Left ventricle myocardium inferior (tissue), 1 donor: ENCODE results near the gene P2RY6. TPM values are rescaled to one million over a fixed set of nuclear protein-coding genes. Genes with fewer than 3 reads are reported as not detected.

ENCODE experiments used
- DNase-seq: peaks from one replicate; pipeline ENCODE4 v3.0.0-alpha.2; 2020
- H3K27ac ChIP-seq: fragments of 200-600 bp; replicated peaks from 2 replicates; pipeline ENCODE4 v1.8.0; 2021
- H3K27me3 ChIP-seq: fragments of 200-600 bp; 2 replicates; pipeline ENCODE4 v1.8.0; 2021; ENCODE audit warnings: low read depth
- H3K36me3 ChIP-seq: fragments of 200-600 bp; 2 replicates; pipeline ENCODE4 v1.8.0; 2021
- H3K4me1 ChIP-seq: fragments of 200-600 bp; 2 replicates; pipeline ENCODE4 v1.8.0; 2021
- H3K4me3 ChIP-seq: fragments of 200-600 bp; 2 replicates; pipeline ENCODE4 v1.8.0; 2021; ENCODE audit warnings: mild to moderate bottlenecking, moderate library complexity
- H3K9me3 ChIP-seq: fragments of 200-600 bp; replicated peaks from 2 replicates; pipeline ENCODE4 v1.8.0; 2021
- CTCF ChIP-seq: fragments of 200-600 bp; IDR thresholded peaks from 2 replicates; pipeline ENCODE4 v1.8.0; 2021; ENCODE audit warnings: antibody characterized with exemption, mild to moderate bottlenecking, borderline replicate concordance
- intact Hi-C: fragments of 100-400 bp; cut with micrococcal nuclease; formaldehyde crosslinking; loops from one replicate; pipeline ENCODE4 v1.11.0; 2022
- total RNA-seq: library from RNA; stranded (reverse); fragmentation: NEBNext Ultra II Directional; extraction: Animal tissue kit (Norgen Biotek cat#: 25700); gene quantifications from one replicate; pipeline ENCODE4 v1.2.1, GENCODE V29; 2021
- donor health status: DM: no; HTN: yes; CAD: no; lungs with severe emphysema.

Gene P2RY6
- total RNA-seq, 1 donor from 2014 or later, result 2.2 TPM

- TF ChIP-seq CTCF, result no peak
- intact Hi-C loops, result no loop called here
- peak overlapping the region; percentile 35 for H3K27ac ChIP-seq
Measured at GRCh38 chr11:73258104-73259035, 13.8 kb upstream of the P2RY6 start.

GRCh38 chr11:73259406-73260126 is 12.6 kb upstream of the P2RY6 start:
- H3K36me3 ChIP-seq, result no peaks in the 10 kb centered on the region
- intact Hi-C loops, result no loop called here
- H3K27me3 ChIP-seq, result peaks cover 8% of the 10 kb centered on the region
- DNase-seq, result no peak
- no peak overlapping the region for H3K27ac ChIP-seq
- no peaks in the 10 kb centered on the region for H3K9me3 ChIP-seq
- H3K4me3 ChIP-seq, result no peak overlapping the region
- no peak for TF ChIP-seq CTCF
- H3K4me1 ChIP-seq, result peaks cover 23% of the 10 kb centered on the region

More at GRCh38 chr11:73258104-73259035, 13.8 kb upstream of the P2RY6 start:
- Histone ChIP-seq H3K36me3 (no peaks in the 10 kb centered on the region), H3K27me3 (no peaks in the 10 kb centered on the region), H3K9me3 (no peaks in the 10 kb centered on the region), H3K4me1 (peaks cover 17% of the 10 kb centered on the region), H3K4me3 (no peak overlapping the region)
- no peak for DNase-seq

- no peak for DNase-seq
- H3K27ac ChIP-seq, result no peak overlapping the region
- no peaks in the 10 kb centered on the region for H3K36me3 ChIP-seq
- H3K9me3 ChIP-seq, result no peaks in the 10 kb centered on the region
- no peak for TF ChIP-seq CTCF
- peaks cover 28% of the 10 kb centered on the region for H3K4me1 ChIP-seq
- no peak overlapping the region for H3K4me3 ChIP-seq
- peaks cover 13% of the 10 kb centered on the region for H3K27me3 ChIP-seq
- intact Hi-C loops, result no loop called here
Measured at GRCh38 chr11:73260127-73260457, 12.0 kb upstream of the P2RY6 start.

- no peak overlapping the region for H3K4me3 ChIP-seq
- TF ChIP-seq CTCF, result no peak
- H3K27me3 ChIP-seq, result peaks cover 14% of the 10 kb centered on the region
- no peaks in the 10 kb centered on the region for H3K9me3 ChIP-seq
- H3K27ac ChIP-seq, result no peak overlapping the region
- peaks cover 42% of the 10 kb centered on the region for H3K4me1 ChIP-seq
- no peak for DNase-seq
- intact Hi-C loops, result no loop called here
- no peaks in the 10 kb centered on the region for H3K36me3 ChIP-seq
Measured at GRCh38 chr11:73262851-73263495, 9.2 kb upstream of the P2RY6 start.

- no peak overlapping the region for H3K4me3 ChIP-seq
- H3K27me3 ChIP-seq, result peaks cover 14% of the 10 kb centered on the region
- H3K9me3 ChIP-seq, result no peaks in the 10 kb centered on the region
- peaks cover 39% of the 10 kb centered on the region for H3K4me1 ChIP-seq
- no peak for TF ChIP-seq CTCF
- no peaks in the 10 kb centered on the region for H3K36me3 ChIP-seq
- no peak for DNase-seq
- intact Hi-C loops, result no loop called here
- H3K27ac ChIP-seq, result no peak overlapping the region
Measured at GRCh38 chr11:73263640-73264039, 8.5 kb upstream of the P2RY6 start.
